Retinal pigment epithelial cell (primary cell): ENCODE measurements around the gene CAPN13.

ENCODE experiments used
- DNase-seq: peaks from one replicate; pipeline ENCODE4 v3.0.0-alpha.2; 2010; ENCODE audit warnings: low read depth
- H3K4me3 ChIP-seq: 2 replicates; pipeline ENCODE4 v1.5.1; 2011; ENCODE audit warnings: mild to moderate bottlenecking, low read length, control low read depth, moderate library complexity
- TF ChIP-seq, protein P1 (sequence below): conservative IDR thresholded peaks from 2 replicates; pipeline ENCODE4 v1.5.1; 2011; ENCODE audit warnings: low read depth, low read length, control low read depth, inconsistent platforms

CAPN13 gene

DNA sequence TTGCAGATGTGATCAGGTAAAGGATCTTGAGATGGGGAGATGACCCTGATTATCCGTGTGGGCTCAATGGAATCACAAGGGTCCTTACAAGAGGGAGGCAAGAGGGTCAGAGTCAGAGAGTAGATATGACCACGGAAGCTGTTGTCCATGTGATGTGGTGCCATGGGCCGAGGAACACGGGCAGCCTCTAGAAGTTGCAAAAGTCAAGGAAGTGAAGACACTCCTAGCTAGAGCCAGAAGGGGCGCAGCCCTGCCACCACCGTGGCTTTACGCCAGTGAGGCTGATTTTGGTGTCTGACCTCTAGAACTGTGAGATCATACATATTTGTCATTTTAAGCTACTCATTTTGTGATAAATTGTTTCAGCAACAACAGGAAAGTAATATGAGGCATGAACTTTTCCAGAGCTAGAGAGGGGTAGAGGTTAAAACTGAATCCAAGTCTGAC is 114.4 kb downstream of the CAPN13 start:
- DNase-seq = no peak

DNA sequence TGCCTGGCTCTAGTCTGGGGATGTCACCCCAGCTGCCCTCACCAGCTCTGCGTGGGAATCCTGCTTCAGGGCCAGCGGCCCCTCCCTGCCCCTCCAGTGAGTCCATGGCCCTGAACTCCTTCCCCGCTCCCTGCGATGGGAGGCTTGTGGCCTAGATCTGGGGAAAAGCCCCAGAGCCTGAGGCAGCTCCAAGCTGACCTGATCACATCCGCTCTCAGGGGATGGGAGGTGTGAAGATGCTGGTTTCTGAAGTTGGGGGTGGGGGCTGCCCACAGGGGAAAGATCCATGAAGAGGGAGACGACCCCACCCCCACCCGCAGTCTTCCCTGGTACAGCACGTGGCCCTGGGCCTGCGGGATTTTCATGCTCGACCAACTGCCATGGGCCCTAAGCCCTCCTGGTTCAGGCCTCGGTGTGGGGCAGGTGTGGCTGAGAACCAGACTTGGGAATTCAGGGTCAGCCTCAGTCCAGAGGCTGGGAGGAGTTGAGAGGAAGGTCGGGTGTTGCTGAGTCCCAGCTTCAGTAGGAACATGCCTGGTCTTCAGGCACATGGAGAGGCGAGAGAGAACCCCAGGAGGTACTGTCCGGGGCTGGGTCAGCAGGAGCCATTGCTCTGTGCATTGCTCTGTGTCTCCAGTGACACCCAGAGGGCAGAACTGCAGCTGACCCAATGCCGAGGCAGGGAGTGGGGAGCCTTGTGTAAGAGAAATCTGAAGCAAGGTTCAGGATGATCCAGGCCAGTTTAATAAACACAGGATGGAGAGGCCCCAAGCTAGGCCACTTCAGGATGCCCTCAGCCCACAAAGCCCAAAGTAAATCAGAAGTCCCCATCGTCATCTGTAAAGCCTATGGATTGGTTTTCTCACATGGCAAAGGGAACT is 115.1 kb downstream of the CAPN13 start:
- DNase-seq = no peak
- H3K4me3 ChIP-seq = no peak overlapping the region
- TF ChIP-seq, protein P1, sequence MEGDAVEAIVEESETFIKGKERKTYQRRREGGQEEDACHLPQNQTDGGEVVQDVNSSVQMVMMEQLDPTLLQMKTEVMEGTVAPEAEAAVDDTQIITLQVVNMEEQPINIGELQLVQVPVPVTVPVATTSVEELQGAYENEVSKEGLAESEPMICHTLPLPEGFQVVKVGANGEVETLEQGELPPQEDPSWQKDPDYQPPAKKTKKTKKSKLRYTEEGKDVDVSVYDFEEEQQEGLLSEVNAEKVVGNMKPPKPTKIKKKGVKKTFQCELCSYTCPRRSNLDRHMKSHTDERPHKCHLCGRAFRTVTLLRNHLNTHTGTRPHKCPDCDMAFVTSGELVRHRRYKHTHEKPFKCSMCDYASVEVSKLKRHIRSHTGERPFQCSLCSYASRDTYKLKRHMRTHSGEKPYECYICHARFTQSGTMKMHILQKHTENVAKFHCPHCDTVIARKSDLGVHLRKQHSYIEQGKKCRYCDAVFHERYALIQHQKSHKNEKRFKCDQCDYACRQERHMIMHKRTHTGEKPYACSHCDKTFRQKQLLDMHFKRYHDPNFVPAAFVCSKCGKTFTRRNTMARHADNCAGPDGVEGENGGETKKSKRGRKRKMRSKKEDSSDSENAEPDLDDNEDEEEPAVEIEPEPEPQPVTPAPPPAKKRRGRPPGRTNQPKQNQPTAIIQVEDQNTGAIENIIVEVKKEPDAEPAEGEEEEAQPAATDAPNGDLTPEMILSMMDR = peak; percentile 26

More for the DNA sequence above, 114.4 kb downstream of the CAPN13 start:
- no peak overlapping the region for H3K4me3 ChIP-seq
- TF ChIP-seq, protein P1 = no peak

DNA sequence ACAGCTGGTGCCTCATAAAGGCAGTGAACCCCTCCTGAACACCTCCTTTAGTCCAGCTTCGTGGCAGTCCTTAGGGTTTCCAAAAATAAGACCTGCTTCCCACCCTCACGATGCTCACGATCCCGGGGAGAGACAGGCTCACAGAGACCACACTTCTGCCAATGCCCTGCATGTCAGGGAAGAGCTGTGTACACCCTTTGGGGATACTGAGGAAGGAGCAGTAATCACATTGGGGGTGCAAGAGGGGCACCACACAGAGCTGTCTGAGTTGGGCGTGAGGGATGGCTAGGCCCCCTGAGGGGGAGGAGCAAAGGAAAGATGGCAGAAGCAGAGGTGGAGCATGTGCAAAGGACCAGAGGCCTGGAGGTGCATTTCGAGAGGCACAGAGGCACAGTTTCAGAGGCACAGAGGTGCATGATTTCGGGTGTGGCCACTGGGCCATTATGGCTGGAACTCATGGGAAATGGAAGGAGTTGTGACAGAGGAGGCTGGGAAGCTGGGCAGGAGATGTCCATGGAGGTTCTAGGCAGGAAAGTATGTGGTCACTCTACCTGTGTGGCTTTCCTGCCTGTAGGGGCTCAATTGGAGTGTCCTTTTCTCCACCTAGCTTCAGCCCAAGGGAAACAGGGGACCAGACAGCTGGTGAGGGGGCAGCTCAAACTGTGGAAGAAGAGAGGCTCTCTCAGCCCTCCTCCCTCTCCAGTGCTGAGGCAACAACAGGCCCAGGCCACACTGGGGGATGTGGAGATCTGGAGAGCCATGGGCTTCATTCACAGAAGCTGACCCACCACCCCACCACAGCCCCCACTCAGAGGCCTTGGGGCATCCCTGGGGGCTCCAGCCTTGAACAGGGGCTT is 115.9 kb downstream of the CAPN13 start:
- no peak overlapping the region for H3K4me3 ChIP-seq
- TF ChIP-seq, protein P1 = no peak
- no peak for DNase-seq

DNA sequence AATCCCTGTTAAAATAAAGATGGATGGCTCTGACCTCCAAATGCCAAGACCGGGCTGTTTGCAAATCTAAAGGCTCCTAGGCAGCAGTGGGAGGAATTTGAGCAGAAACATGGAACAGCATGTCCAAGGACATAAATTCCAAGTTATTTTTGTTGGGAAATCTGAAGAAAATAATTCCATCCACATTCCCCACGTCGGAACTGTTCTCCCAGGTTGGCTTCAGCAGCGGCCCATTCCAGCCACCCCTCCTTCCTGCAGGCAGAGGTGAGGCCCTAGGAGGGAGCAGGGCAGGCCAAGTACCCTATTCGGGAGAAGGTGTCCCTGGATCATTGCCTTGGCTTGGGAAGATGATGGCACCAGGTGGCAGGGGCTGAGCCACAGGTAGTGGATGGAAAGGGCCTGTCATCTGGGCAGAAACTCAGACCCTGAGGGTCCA is 117.1 kb downstream of the CAPN13 start:
- no peak for DNase-seq
- H3K4me3 ChIP-seq = no peak overlapping the region
- TF ChIP-seq, protein P1 = no peak

DNA sequence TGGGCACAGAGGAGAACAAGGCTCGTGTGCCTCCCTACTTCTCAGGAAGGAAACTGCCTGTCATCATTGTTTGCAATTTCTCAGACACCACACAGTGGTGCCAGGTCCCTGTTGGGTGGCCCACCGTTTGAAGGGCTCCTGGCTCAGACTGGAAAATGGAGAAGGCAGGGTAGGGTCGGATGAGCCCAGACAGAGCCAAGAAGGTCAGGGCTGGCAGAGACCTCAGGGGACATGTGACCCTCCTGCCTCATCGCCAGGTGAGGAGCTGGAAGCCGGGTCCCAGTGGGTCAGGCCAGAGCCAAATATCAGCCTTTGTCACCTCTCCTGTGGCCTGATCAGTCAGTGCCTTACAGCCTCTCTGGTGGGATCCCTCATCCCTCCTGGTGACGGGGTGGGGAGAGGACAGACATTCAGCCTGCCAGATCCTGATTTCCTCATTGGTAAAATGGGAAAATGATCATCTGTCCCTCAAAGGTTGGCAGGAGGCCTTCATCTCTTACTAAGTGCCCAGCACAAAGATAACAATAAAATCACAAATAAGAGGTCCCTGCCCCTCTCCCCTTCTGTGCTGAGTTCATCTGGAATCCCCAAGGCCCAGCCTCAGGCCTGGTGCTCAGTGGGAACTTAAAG is 117.6 kb downstream of the CAPN13 start:
- TF ChIP-seq, protein P1 = no peak
- no peak for DNase-seq
- no peak overlapping the region for H3K4me3 ChIP-seq

DNA sequence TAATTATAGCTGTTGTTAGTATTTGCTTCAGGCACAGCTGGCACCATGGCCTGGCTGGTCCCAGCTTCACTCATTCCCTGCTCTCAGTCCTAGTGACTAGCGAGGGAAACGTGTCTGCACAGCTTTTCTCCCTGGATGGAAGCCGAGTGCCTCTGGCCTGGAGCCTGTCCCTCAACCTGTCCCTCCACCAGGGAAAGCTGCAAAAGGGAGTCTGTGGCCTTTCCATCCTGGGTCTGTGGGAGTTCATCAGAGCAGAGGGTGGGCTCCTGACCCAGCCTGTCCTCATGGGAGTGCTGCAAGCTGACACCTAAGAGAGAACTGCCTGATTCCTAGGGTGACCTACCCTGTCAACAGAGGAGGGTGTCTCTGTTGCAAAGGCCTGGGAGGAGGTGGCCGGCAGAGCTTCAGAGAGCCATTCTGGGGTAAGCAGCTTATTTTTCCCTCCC is 118.3 kb downstream of the CAPN13 start:
- no peak for DNase-seq
- no peak overlapping the region for H3K4me3 ChIP-seq
- TF ChIP-seq, protein P1 = no peak
